Activated T-cell treated with anti-CD3 and anti-CD28 coated beads for 24 hours (primary cell): ENCODE measurements around the gene RAB33B.
"Not testable (repeated sequence)": the region's sequence is repeated elsewhere in the genome, so short reads cannot be mapped to it uniquely, and the experiment has no call there.

Experiments
- DNase-seq: peaks from one replicate; pipeline ENCODE4 v3.0.0-alpha.2; 2020; ENCODE audit warnings: low read depth

Gene RAB33B

GRCh38 chr4:139464512-139464911 is 10.6 kb downstream of the RAB33B start:
- not testable (repeated sequence) for DNase-seq

- DNase-seq: no peak
Measured at GRCh38 chr4:139465922-139466321, 12.0 kb downstream of the RAB33B start.

GRCh38 chr4:139468756-139469155 is 14.8 kb downstream of the RAB33B start:
- DNase-seq: not testable (repeated sequence)

GRCh38 chr4:139469216-139469615 is 15.3 kb downstream of the RAB33B start:
- no peak for DNase-seq

GRCh38 chr4:139469869-139470268 is 15.9 kb downstream of the RAB33B start:
- DNase-seq: no peak

GRCh38 chr4:139470295-139470694 is 16.4 kb downstream of the RAB33B start:
- DNase-seq: no peak

GRCh38 chr4:139470997-139471665 is 17.2 kb downstream of the RAB33B start:
- DNase-seq: no peak

GRCh38 chr4:139472852-139473251 is 18.9 kb downstream of the RAB33B start:
- DNase-seq: no peak

- DNase-seq: no peak
Measured at GRCh38 chr4:139476363-139476762, 22.4 kb downstream of the RAB33B start.

GRCh38 chr4:139481465-139481864 is 27.5 kb downstream of the RAB33B start:
- no peak for DNase-seq

GRCh38 chr4:139483000-139483399 is 29.1 kb downstream of the RAB33B start:
- DNase-seq: no peak

- DNase-seq: no peak
Measured at GRCh38 chr4:139484783-139485311, 30.9 kb downstream of the RAB33B start.

GRCh38 chr4:139488442-139488841 is 34.5 kb downstream of the RAB33B start:
- DNase-seq: no peak

- DNase-seq: no peak
Measured at GRCh38 chr4:139489638-139490037, 35.7 kb downstream of the RAB33B start.

GRCh38 chr4:139492429-139492828 is 38.5 kb downstream of the RAB33B start:
- no peak for DNase-seq

- no peak for DNase-seq
Measured at GRCh38 chr4:139493176-139493575, 39.3 kb downstream of the RAB33B start.

- DNase-seq: no peak
Measured at GRCh38 chr4:139499186-139499585, 45.3 kb downstream of the RAB33B start.

- no peak for DNase-seq
Measured at GRCh38 chr4:139501117-139501516, 47.2 kb downstream of the RAB33B start.

GRCh38 chr4:139501527-139501926 is 47.6 kb downstream of the RAB33B start:
- no peak for DNase-seq

- DNase-seq: no peak
Measured at GRCh38 chr4:139501927-139502899, 48.3 kb downstream of the RAB33B start.

- no peak for DNase-seq
Measured at GRCh38 chr4:139503622-139504166, 49.8 kb downstream of the RAB33B start.

- no peak for DNase-seq
Measured at GRCh38 chr4:139506774-139507173, 52.9 kb downstream of the RAB33B start.
